HepG2 (cell line): ENCODE results near the gene HDLBP. TPM values are rescaled to one million over a fixed set of nuclear protein-coding genes. Genes with fewer than 3 reads are reported as not detected.

ENCODE experiments used
- AFF4 ChIP-seq: sonication (generic); formaldehyde crosslinking; IDR thresholded peaks from 2 replicates; pipeline ENCODE4 v1.4.0; 2020; ENCODE audit warnings: missing genetic modification reagents
- AGO2 ChIP-seq: fragments of 200-400 bp; formaldehyde crosslinking; optimal IDR thresholded peaks from 2 replicates; pipeline ENCODE3; 2017; ENCODE audit warnings: mild to moderate bottlenecking, low read depth, low read length, moderate library complexity
- FOXO1 ChIP-seq: sonication (generic); formaldehyde crosslinking; IDR thresholded peaks from 2 replicates; pipeline ENCODE4 v1.4.0; 2020; ENCODE audit warnings: missing genetic modification reagents
- HOXA5 ChIP-seq: sonication (generic); formaldehyde crosslinking; IDR thresholded peaks from 2 replicates; pipeline ENCODE4 v1.4.0; 2020; ENCODE audit warnings: missing genetic modification reagents
- MAFG ChIP-seq: sonication (generic); formaldehyde crosslinking; IDR thresholded peaks from 2 replicates; pipeline ENCODE4 v1.5.1; 2020; ENCODE audit warnings: mild to moderate bottlenecking, missing genetic modification reagents
- MAX ChIP-seq: IDR thresholded peaks from 2 replicates; pipeline ENCODE4 v1.6.1; 2012; ENCODE audit warnings: inconsistent platforms
- POGK ChIP-seq: sonication (generic); formaldehyde crosslinking; conservative IDR thresholded peaks from 2 replicates; pipeline ENCODE4 v1.8.0; 2022; ENCODE audit warnings: mild to moderate bottlenecking, moderate library complexity, missing genetic modification reagents
- SETDB1 ChIP-seq: sonication (generic); formaldehyde crosslinking; IDR thresholded peaks from 2 replicates; pipeline ENCODE4 v1.5.1; 2020; ENCODE audit warnings: missing genetic modification reagents, mild to moderate bottlenecking, borderline replicate concordance
- SKIL ChIP-seq: sonication (generic); formaldehyde crosslinking; IDR thresholded peaks from 2 replicates; pipeline ENCODE4 v1.8.0; 2022; ENCODE audit warnings: missing genetic modification reagents, mild to moderate bottlenecking, moderate library complexity, borderline replicate concordance
- TGIF2 ChIP-seq: IDR thresholded peaks from 2 replicates; pipeline ENCODE4 v1.6.1; 2016; ENCODE audit warnings: control low read depth, missing compliant biosample characterization
- ZNF232 ChIP-seq: sonication (generic); formaldehyde crosslinking; IDR thresholded peaks from 2 replicates; pipeline ENCODE4 v1.4.0; 2020; ENCODE audit warnings: missing genetic modification reagents, borderline replicate concordance
- ZNF292 ChIP-seq: sonication (generic); formaldehyde crosslinking; IDR thresholded peaks from 2 replicates; pipeline ENCODE4 v1.8.1; 2022; ENCODE audit warnings: mild to moderate bottlenecking, low read depth, missing genetic modification reagents, borderline replicate concordance
- ZNF343 ChIP-seq: sonication (generic); formaldehyde crosslinking; IDR thresholded peaks from 2 replicates; pipeline ENCODE4 v1.4.0; 2020; ENCODE audit warnings: mild to moderate bottlenecking, missing genetic modification reagents
- ZNF510 ChIP-seq: sonication (generic); formaldehyde crosslinking; IDR thresholded peaks from 2 replicates; pipeline ENCODE4 v1.4.0; 2020; ENCODE audit warnings: low read depth, mild to moderate bottlenecking, missing genetic modification reagents
- ZNF576 ChIP-seq: sonication (generic); formaldehyde crosslinking; IDR thresholded peaks from 2 replicates; pipeline ENCODE4 v1.4.0; 2020; ENCODE audit warnings: mild to moderate bottlenecking, missing genetic modification reagents
- ZNF598 ChIP-seq: sonication (generic); formaldehyde crosslinking; IDR thresholded peaks from 2 replicates; pipeline ENCODE4 v1.5.1; 2020; ENCODE audit warnings: mild to moderate bottlenecking, missing genetic modification reagents, borderline replicate concordance
- polyA plus RNA-seq, 8 experiments: library from polyadenylated mRNA; depleted of rRNA in 3 of 8; stranded (reverse) in 7 of 8; unstranded in 1 of 8; fragments of >200 nt; fragmentation: Illumina TruSeq in 4 of 8; extraction: Trizol in 4 of 8; gene quantifications; 2 replicates each; pipeline versions ENCODE4 v1.2.1 to v1.2.3, GENCODE V29; 2011 to 2016; ENCODE audit warnings: low read depth in 4 of 8, missing spikeins in 1 of 8, mixed read lengths in 1 of 8; ENCODE audit not compliant: insufficient read depth in 1 of 8
- total RNA-seq, 5 experiments: library from RNA; depleted of rRNA; stranded (reverse); fragments of >200 nt; fragmentation: Illumina TruSeq; extraction: Trizol; gene quantifications; 2 replicates each; pipeline ENCODE4 v1.2.3, GENCODE V29; 2016; ENCODE audit warnings: low read depth in 1 of 5

The HDLBP gene
- total and polyA plus RNA-seq, 2 of the 13 experiments (the other 11 are each of a cell fraction or from before 2014, with no cell fraction given) = 464 to 707 TPM

GRCh38 chr2:241224018-241224850, 91.2 kb downstream of the HDLBP start (continued):
- TF ChIP-seq FOXO1 = peak; percentile 20; the same call in 1 of the 2 replicates
- no peak for TF ChIP-seq MAFG
- peak; percentile 82 for TF ChIP-seq MAX
- TF ChIP-seq HOXA5 (CRISPR knock-in tag) = peak; percentile 54; the same call in 1 of the 2 replicates
- TF ChIP-seq POGK (CRISPR knock-in tag) = peak; percentile 73; the same call in 1 of the 2 replicates
- TF ChIP-seq SKIL (CRISPR knock-in tag) = no peak
- TF ChIP-seq ZNF343 (CRISPR knock-in tag) = peak; percentile 97
- peak; percentile 35 for TF ChIP-seq TGIF2 (CRISPR knock-in tag)
- no peak for TF ChIP-seq AFF4 (CRISPR knock-in tag)
- peak; percentile 78; the same call in 1 of the 2 replicates for TF ChIP-seq ZNF598 (CRISPR knock-in tag)
- TF ChIP-seq AGO2 = peak; percentile 97
- TF ChIP-seq SETDB1 = no peak
- peak; percentile 66; the same call in 1 of the 2 replicates for TF ChIP-seq ZNF510 (CRISPR knock-in tag)
- peak; percentile 92; the same call in 1 of the 2 replicates for TF ChIP-seq ZNF292 (CRISPR knock-in tag)
- peak; percentile 78; the same call in 1 of the 2 replicates for TF ChIP-seq ZNF232
- TF ChIP-seq ZNF576 (CRISPR knock-in tag) = no peak
